ENCODE measurements around the gene CTTN.

DNA sequence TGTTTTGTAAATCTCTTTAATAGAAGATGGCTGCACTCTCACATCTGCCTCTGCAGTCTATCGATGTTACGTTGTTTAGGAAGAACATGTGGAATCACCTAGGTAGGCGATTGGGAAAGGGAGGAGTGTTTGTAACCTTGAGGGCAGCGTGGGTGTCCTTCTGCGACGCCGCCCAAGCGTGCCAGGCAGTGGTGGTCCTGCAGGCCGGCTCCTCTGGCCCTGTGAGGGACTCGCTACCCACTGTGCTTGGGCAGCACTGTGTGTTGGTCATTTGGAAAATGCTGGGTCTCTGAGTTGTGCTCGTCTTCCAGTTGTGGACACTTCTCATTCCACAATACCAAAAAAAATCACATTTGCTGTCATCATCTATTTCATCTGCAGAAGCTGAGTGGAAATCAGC is 29.1 kb downstream of the CTTN start:
- TF ChIP-seq, protein P1, sequence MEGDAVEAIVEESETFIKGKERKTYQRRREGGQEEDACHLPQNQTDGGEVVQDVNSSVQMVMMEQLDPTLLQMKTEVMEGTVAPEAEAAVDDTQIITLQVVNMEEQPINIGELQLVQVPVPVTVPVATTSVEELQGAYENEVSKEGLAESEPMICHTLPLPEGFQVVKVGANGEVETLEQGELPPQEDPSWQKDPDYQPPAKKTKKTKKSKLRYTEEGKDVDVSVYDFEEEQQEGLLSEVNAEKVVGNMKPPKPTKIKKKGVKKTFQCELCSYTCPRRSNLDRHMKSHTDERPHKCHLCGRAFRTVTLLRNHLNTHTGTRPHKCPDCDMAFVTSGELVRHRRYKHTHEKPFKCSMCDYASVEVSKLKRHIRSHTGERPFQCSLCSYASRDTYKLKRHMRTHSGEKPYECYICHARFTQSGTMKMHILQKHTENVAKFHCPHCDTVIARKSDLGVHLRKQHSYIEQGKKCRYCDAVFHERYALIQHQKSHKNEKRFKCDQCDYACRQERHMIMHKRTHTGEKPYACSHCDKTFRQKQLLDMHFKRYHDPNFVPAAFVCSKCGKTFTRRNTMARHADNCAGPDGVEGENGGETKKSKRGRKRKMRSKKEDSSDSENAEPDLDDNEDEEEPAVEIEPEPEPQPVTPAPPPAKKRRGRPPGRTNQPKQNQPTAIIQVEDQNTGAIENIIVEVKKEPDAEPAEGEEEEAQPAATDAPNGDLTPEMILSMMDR (IDR thresholded peaks at IDR 0.05; ENCODE audit: insufficient read depth, low read length): no peak
- TF ChIP-seq POLR2AphosphoS5 (IDR thresholded peaks at IDR 0.05; ENCODE audit: low read depth) (no peak), GABPA (IDR thresholded peaks at IDR 0.05; ENCODE audit: low read depth) (no peak), SPI1 (IDR thresholded peaks at IDR 0.05; ENCODE audit: borderline replicate concordance, low read depth) (no peak)
- TF ChIP-seq, protein P2, sequence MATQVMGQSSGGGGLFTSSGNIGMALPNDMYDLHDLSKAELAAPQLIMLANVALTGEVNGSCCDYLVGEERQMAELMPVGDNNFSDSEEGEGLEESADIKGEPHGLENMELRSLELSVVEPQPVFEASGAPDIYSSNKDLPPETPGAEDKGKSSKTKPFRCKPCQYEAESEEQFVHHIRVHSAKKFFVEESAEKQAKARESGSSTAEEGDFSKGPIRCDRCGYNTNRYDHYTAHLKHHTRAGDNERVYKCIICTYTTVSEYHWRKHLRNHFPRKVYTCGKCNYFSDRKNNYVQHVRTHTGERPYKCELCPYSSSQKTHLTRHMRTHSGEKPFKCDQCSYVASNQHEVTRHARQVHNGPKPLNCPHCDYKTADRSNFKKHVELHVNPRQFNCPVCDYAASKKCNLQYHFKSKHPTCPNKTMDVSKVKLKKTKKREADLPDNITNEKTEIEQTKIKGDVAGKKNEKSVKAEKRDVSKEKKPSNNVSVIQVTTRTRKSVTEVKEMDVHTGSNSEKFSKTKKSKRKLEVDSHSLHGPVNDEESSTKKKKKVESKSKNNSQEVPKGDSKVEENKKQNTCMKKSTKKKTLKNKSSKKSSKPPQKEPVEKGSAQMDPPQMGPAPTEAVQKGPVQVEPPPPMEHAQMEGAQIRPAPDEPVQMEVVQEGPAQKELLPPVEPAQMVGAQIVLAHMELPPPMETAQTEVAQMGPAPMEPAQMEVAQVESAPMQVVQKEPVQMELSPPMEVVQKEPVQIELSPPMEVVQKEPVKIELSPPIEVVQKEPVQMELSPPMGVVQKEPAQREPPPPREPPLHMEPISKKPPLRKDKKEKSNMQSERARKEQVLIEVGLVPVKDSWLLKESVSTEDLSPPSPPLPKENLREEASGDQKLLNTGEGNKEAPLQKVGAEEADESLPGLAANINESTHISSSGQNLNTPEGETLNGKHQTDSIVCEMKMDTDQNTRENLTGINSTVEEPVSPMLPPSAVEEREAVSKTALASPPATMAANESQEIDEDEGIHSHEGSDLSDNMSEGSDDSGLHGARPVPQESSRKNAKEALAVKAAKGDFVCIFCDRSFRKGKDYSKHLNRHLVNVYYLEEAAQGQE (IDR thresholded peaks at IDR 0.05; ENCODE audit: insufficient replicate concordance, low read depth): no peak

Data from HL-60 (cell line).